Neuronal stem cell (in vitro differentiated cells): ENCODE data around the gene CROT.

Experiments
- DNase-seq: peaks from one replicate; pipeline ENCODE4 v3.0.0-alpha.2; 2013; ENCODE audit warnings: low spot score
- H2AFZ ChIP-seq: one replicate; pipeline ENCODE4 v1.6.1; 2013; ENCODE audit warnings: mild to moderate bottlenecking, low read length, inconsistent platforms
- H2AK5ac ChIP-seq: 2 replicates; pipeline ENCODE4 v1.6.1; 2013; ENCODE audit warnings: low read depth, mild to moderate bottlenecking, inconsistent platforms, low read length, moderate library complexity, mixed read lengths
- H2BK120ac ChIP-seq: 2 replicates; pipeline ENCODE4 v1.6.1; 2013; ENCODE audit warnings: low read depth, mild to moderate bottlenecking, inconsistent platforms, low read length, moderate library complexity, mixed read lengths
- H2BK12ac ChIP-seq: one replicate; pipeline ENCODE4 v1.6.1; 2013; ENCODE audit warnings: low read length, inconsistent platforms
- H2BK15ac ChIP-seq: 2 replicates; pipeline ENCODE4 v1.6.1; 2013; ENCODE audit warnings: mild to moderate bottlenecking, low read length, inconsistent platforms, mixed read lengths
- H2BK5ac ChIP-seq: one replicate; pipeline ENCODE4 v1.6.1; 2013; ENCODE audit warnings: inconsistent platforms, mild to moderate bottlenecking, low read length, moderate library complexity
- H3K14ac ChIP-seq: one replicate; pipeline ENCODE4 v1.6.1; 2013; ENCODE audit warnings: low read length, inconsistent platforms
- H3K18ac ChIP-seq: 2 replicates; pipeline ENCODE4 v1.6.1; 2013; ENCODE audit warnings: low read length, inconsistent platforms
- H3K23ac ChIP-seq: 2 replicates; pipeline ENCODE4 v1.6.1; 2013; ENCODE audit warnings: low read depth, mild to moderate bottlenecking, mixed read lengths, low read length, inconsistent platforms; ENCODE audit not compliant: poor library complexity
- H3K27ac ChIP-seq: replicated peaks from 3 replicates; pipeline ENCODE4 v1.5.1; 2013; ENCODE audit warnings: low read length, inconsistent platforms
- H3K27me3 ChIP-seq, 3 experiments: 2 replicates each; pipeline ENCODE4 v1.6.1; 2013; ENCODE audit warnings: low read length in 3 of 3, mild to moderate bottlenecking in 2 of 3, inconsistent platforms in 1 of 3, low read depth in 1 of 3, mixed read lengths in 1 of 3, moderate library complexity in 1 of 3; ENCODE audit not compliant: control insufficient read depth in 3 of 3, insufficient read depth in 3 of 3
- H3K36me3 ChIP-seq, 2 donors: replicated peaks in 1 of 2; 2 replicates each; pipeline ENCODE4 v1.6.1; 2013; ENCODE audit warnings: low read length in 2 of 2; ENCODE audit not compliant: control insufficient read depth in 2 of 2, insufficient read depth in 2 of 2
- H3K4ac ChIP-seq: 2 replicates; pipeline ENCODE4 v1.6.1; 2013; ENCODE audit warnings: inconsistent platforms, mild to moderate bottlenecking, low read length, moderate library complexity
- H3K4me1 ChIP-seq, 2 donors: 1 replicate in 1 of 2; 2 replicates in 1 of 2; pipeline ENCODE4 v1.6.1; 2013; ENCODE audit warnings: low read length in 2 of 2, low read depth in 1 of 2; ENCODE audit not compliant: control insufficient read depth in 2 of 2, insufficient read depth in 1 of 2
- H3K4me2 ChIP-seq: one replicate; pipeline ENCODE4 v1.6.1; 2013; ENCODE audit warnings: mild to moderate bottlenecking, low read length, inconsistent platforms; ENCODE audit not compliant: insufficient read depth, poor library complexity, severe bottlenecking
- H3K4me3 ChIP-seq, 2 donors: 2 replicates each; pipeline ENCODE4 v1.5.1; 2013; ENCODE audit warnings: low read length in 2 of 2, mild to moderate bottlenecking in 2 of 2, inconsistent platforms in 1 of 2, moderate library complexity in 1 of 2
- H3K79me1 ChIP-seq: one replicate; pipeline ENCODE4 v1.6.1; 2013; ENCODE audit warnings: low read depth, mild to moderate bottlenecking, inconsistent platforms, low read length, moderate library complexity
- H3K9ac ChIP-seq: one replicate; pipeline ENCODE4 v1.6.1; 2013; ENCODE audit warnings: mild to moderate bottlenecking, low read depth, low read length, inconsistent platforms; ENCODE audit not compliant: poor library complexity
- H3K9me3 ChIP-seq, 2 donors: replicated peaks in 1 of 2; 2 replicates each; pipeline versions ENCODE3 to v1.6.1; 2013; ENCODE audit warnings: low read length in 2 of 2, mild to moderate bottlenecking in 2 of 2, inconsistent platforms in 1 of 2, low read depth in 1 of 2, mixed read lengths in 1 of 2, moderate library complexity in 1 of 2; ENCODE audit not compliant: control insufficient read depth in 2 of 2, insufficient read depth in 1 of 2
- H4K8ac ChIP-seq: one replicate; pipeline ENCODE4 v1.6.1; 2013; ENCODE audit warnings: low read depth, mild to moderate bottlenecking, inconsistent platforms, low read length, moderate library complexity
- H4K91ac ChIP-seq: one replicate; pipeline ENCODE4 v1.6.1; 2013; ENCODE audit warnings: low read length, low read depth, mild to moderate bottlenecking, inconsistent platforms; ENCODE audit not compliant: poor library complexity
- WGBS, 2 donors: extraction: QIAGEN DNeasy Blood & Tissue Kit; methylation state at CpG; one replicate each; pipeline ENCODE4 v1.1.7; 2013; ENCODE audit warnings: missing lambda C conversion rate in 2 of 2, mixed read lengths in 1 of 2; ENCODE audit not compliant: insufficient read length in 2 of 2, insufficient replicate concordance in 1 of 2; ENCODE audit errors: extremely low coverage in 2 of 2; 5-methylcytosine and 5-hydroxymethylcytosine counted together

The CROT gene

DNA sequence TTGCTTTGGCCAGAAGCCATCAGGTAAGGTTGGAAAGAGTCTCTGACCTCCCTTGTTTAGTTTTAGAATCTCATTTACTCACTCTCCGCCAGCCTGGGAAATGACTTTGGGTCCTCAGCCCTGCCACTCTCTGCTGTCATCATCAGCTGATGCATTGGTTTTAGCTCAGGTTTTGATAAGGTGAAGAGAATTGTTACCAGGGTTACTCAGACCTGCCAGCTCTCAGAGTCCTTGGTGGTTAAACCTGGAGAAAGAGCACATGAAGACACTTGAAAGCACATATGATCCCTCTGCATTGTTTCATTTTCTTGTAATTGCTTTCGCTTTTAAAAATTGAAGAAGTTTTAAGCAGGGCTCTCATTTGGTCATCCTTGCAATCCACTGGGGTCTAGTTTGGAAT lies 4.0 kb upstream of the CROT start:
- peaks cover 4 to 40% of the 10 kb centered on the region in 2 donors for H3K36me3 ChIP-seq
- no CpG with 5 or more reads among the region's 2 CpGs for WGBS, 2 donors
- H3K79me1 ChIP-seq, result no peaks in the 10 kb centered on the region
- no peak overlapping the region for H2BK120ac ChIP-seq
- no peak overlapping the region for H2AK5ac ChIP-seq
- no peak overlapping the region for H2BK5ac ChIP-seq
- no peak overlapping the region for H2BK15ac ChIP-seq
- no peak overlapping the region for H3K4me3 ChIP-seq
- H3K9ac ChIP-seq, result no peak overlapping the region
- H3K14ac ChIP-seq, result no peak overlapping the region
- H3K27me3 ChIP-seq, result no peaks in the 10 kb centered on the region
- peaks cover 0 to 7% of the 10 kb centered on the region in 2 donors for H3K4me1 ChIP-seq
- H3K23ac ChIP-seq, result no peak overlapping the region
- no peak for DNase-seq
- no peak overlapping the region for H2AFZ ChIP-seq
- H3K18ac ChIP-seq, result no peak overlapping the region
- no peak overlapping the region for H2BK12ac ChIP-seq
- no peak overlapping the region for H3K27ac ChIP-seq
- H4K8ac ChIP-seq, result no peak overlapping the region
- H3K4me2 ChIP-seq, result no peak overlapping the region
- H4K91ac ChIP-seq, result no peak overlapping the region
- H3K4ac ChIP-seq, result no peak overlapping the region
- peaks cover 0 to 4% of the 10 kb centered on the region in 2 donors for H3K9me3 ChIP-seq

- Histone ChIP-seq H3K27me3 (no peaks in the 10 kb centered on the region), H2BK5ac (no peak overlapping the region), H2AFZ (no peak overlapping the region), H3K4ac (no peak overlapping the region), H2BK12ac (no peak overlapping the region), H3K36me3 (peaks cover 4 to 45% of the 10 kb centered on the region in 2 donors), H3K4me2 (no peak overlapping the region), H3K9ac (no peak overlapping the region), H2BK120ac (no peak overlapping the region), H3K23ac (no peak overlapping the region), H3K14ac (no peak overlapping the region), H4K8ac (no peak overlapping the region), H2AK5ac (no peak overlapping the region), H3K18ac (no peak overlapping the region), H3K4me3 (no peak overlapping the region), H3K4me1 (peaks cover 0 to 7% of the 10 kb centered on the region in 2 donors), H3K27ac (no peak overlapping the region), H3K9me3 (peaks cover 0 to 10% of the 10 kb centered on the region in 2 donors), H4K91ac (no peak overlapping the region), H3K79me1 (no peaks in the 10 kb centered on the region), H2BK15ac (no peak overlapping the region)
- no CpG with 5 or more reads among the region's 3 CpGs for WGBS, 2 donors
- no peak for DNase-seq
Observed at GRCh38 chr7:87342231-87342630, 3.2 kb upstream of the CROT start.

DNA sequence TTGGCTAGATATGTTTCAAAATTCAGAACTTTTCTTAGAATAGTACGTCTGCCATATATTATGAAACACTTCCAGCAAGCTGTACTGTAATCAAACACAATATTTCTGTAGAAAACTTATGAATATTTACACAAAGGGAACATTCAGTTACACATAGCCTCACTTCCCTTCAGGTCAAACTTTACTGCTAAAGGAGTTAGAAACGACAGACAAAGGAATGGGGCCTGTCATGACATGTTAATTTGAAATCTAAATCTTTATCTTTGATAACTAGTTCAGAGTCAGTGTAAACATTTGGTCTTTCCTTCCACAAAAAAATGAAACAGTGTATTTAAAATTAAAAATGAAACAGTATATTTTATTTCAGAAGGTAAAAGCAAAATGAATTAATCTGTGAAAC lies 1.0 kb upstream of the CROT start:
- WGBS, 2 donors, result no CpG with 5 or more reads among the region's 2 CpGs
- peak overlapping the region; percentile 92 for H2AFZ ChIP-seq
- no peak overlapping the region for H3K4me2 ChIP-seq
- no peak overlapping the region for H2BK12ac ChIP-seq
- H3K4me1 ChIP-seq, result peaks cover 2 to 7% of the 10 kb centered on the region in 2 donors
- H3K18ac ChIP-seq, result no peak overlapping the region
- H3K9me3 ChIP-seq, result peaks cover 2 to 31% of the 10 kb centered on the region in 2 donors
- no peak overlapping the region for H4K91ac ChIP-seq
- no peak overlapping the region for H3K23ac ChIP-seq
- H2BK5ac ChIP-seq, result no peak overlapping the region
- no peak overlapping the region for H2BK15ac ChIP-seq
- H2BK120ac ChIP-seq, result no peak overlapping the region
- H3K27me3 ChIP-seq, result no peaks in the 10 kb centered on the region
- H3K4ac ChIP-seq, result no peak overlapping the region
- H4K8ac ChIP-seq, result no peak overlapping the region
- H3K4me3 ChIP-seq, result peak overlapping the region in 1 of 2 donors; percentile 55
- no peak for DNase-seq
- no peak overlapping the region for H3K14ac ChIP-seq
- H3K36me3 ChIP-seq, result peaks cover 6 to 53% of the 10 kb centered on the region in 2 donors
- no peak overlapping the region for H2AK5ac ChIP-seq
- no peak overlapping the region for H3K9ac ChIP-seq
- H3K27ac ChIP-seq, result no peak overlapping the region
- no peaks in the 10 kb centered on the region for H3K79me1 ChIP-seq

DNA sequence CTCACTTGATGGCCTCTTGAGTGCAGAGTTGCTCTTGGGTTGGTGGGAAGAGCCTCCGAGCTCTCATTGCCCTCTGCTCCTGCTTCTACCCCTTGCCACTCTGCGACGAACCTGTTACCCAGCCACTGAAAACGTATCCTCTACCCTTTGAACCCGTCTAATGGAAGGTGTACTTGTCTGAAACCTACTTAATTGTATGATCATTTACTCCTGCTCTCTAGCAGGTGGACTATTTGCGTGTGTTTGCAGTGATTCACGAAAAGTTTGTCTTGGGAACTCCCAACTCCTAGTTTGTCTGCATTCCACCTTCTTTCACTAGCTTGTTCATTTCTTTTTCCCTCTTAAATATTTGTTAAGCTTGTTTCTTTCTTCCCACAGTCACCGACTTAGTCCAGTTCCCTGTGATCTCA lies 503 bp downstream of the CROT start:
- Histone ChIP-seq H3K9me3 (peaks cover 4 to 44% of the 10 kb centered on the region in 2 donors), H4K91ac (no peak overlapping the region), H3K4me1 (peaks cover 2 to 7% of the 10 kb centered on the region in 2 donors), H3K27me3 (no peaks in the 10 kb centered on the region), H3K9ac (peak overlapping the region; percentile 91), H3K36me3 (peaks cover 13 to 54% of the 10 kb centered on the region in 2 donors), H3K4me2 (peak overlapping the region; percentile 75), H2AK5ac (peak overlapping the region; percentile 9), H3K27ac (peak overlapping the region; percentile 65), H3K4me3 (peak overlapping the region; percentile 55 to 85), H3K23ac (peak overlapping the region; percentile 52), H3K4ac (no peak overlapping the region), H3K18ac (peak overlapping the region; percentile 95), H3K14ac (no peak overlapping the region), H2AFZ (peak overlapping the region; percentile 92), H2BK5ac (peak overlapping the region; percentile 43), H2BK120ac (no peak overlapping the region), H4K8ac (no peak overlapping the region), H2BK12ac (no peak overlapping the region), H2BK15ac (peak overlapping the region; percentile 86), H3K79me1 (no peaks in the 10 kb centered on the region)
- WGBS, 2 donors, result no CpG with 5 or more reads among the region's 8 CpGs
- DNase-seq, result no peak
